RWPE2 (cell line): ENCODE measurements around the gene ALDH18A1.

Experiments
- ATAC-seq: fragments of 200-7000 bp; cut with Tn5 transposase; 3 replicates; pipeline ENCODE4 v1.9.1; 2021; ENCODE audit warnings: low read depth
- DNase-seq: peaks from one replicate; pipeline ENCODE4 v3.0.0-alpha.2; 2020; ENCODE audit warnings: low spot score
- H3K27ac ChIP-seq: fragments of 450-650 bp; 2 replicates; pipeline ENCODE4 v1.5.1; 2017; ENCODE audit warnings: mild to moderate bottlenecking; ENCODE audit not compliant: poor library complexity, severe bottlenecking
- H3K27me3 ChIP-seq: fragments of 250-450 bp; sonication (Bioruptor Pico); 2 replicates; pipeline ENCODE4 v1.5.1; 2021; ENCODE audit warnings: mild to moderate bottlenecking, moderate library complexity; ENCODE audit not compliant: insufficient read depth, poor library complexity, severe bottlenecking
- H3K36me3 ChIP-seq: fragments of 250-450 bp; sonication (Bioruptor Pico); 2 replicates; pipeline ENCODE4 v1.5.1; 2020; ENCODE audit warnings: low read depth, mild to moderate bottlenecking, moderate library complexity
- H3K4me1 ChIP-seq: fragments of 250-450 bp; sonication (Bioruptor Pico); 2 replicates; pipeline ENCODE4 v1.5.1; 2021; ENCODE audit warnings: mild to moderate bottlenecking, moderate library complexity; ENCODE audit not compliant: insufficient read depth, poor library complexity, severe bottlenecking
- H3K4me3 ChIP-seq: fragments of 250-450 bp; sonication (Bioruptor Pico); 2 replicates; pipeline ENCODE4 v1.5.1; 2021; ENCODE audit warnings: mild to moderate bottlenecking, moderate library complexity; ENCODE audit not compliant: severe bottlenecking
- H3K9me3 ChIP-seq: fragments of 250-450 bp; sonication (Bioruptor Pico); 2 replicates; pipeline ENCODE4 v1.5.1; 2021; ENCODE audit warnings: mild to moderate bottlenecking, moderate library complexity; ENCODE audit not compliant: severe bottlenecking
- TF ChIP-seq, protein P1 (sequence below): fragments of 450-650 bp; IDR thresholded peaks from one replicate; pipeline ENCODE4 v1.5.1; 2017; ENCODE audit warnings: mild to moderate bottlenecking, moderate library complexity; ENCODE audit not compliant: poor library complexity, severe bottlenecking

Gene ALDH18A1

DNA sequence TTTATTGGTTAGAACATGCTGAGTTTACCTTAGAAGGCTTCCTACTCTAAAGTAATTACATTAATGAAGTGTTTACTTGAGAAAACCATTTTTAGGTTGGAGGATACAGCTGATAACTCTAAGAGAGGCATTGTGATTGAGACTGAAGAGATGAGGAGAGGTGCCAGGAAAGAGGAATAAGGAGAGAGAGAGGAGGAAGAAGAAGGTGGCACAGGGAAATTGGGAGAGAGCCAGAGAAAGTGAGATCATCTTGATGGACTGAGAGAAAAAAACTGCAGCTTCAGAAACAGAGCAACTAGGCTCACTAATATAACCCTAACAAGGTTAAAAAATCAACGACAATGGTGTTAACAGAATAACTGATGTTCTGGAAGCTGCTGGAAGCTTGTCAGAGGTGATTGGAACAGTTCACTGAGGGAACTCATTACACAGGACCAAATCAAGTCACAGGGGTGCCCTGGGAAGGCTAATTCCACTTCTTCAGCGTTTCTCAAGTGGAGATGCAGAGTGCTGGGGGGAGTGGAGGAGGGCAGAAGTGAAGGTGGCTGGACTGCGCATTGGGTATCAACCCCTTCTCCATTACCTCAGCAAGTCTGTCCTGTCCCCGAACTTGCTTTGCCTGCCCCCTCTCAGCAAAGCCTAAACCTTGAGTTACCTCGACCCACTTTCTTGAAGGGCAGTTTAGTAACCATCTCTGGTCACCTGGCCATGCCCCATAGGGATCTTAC lies 88.4 kb downstream of the ALDH18A1 start:
- DNase-seq: no peak
- H3K36me3 ChIP-seq: no peaks in the 10 kb centered on the region
- no peak overlapping the region for H3K4me3 ChIP-seq
- H3K27me3 ChIP-seq: no peaks in the 10 kb centered on the region
- H3K4me1 ChIP-seq: no peaks in the 10 kb centered on the region
- H3K27ac ChIP-seq: no peak overlapping the region
- TF ChIP-seq, protein P1, sequence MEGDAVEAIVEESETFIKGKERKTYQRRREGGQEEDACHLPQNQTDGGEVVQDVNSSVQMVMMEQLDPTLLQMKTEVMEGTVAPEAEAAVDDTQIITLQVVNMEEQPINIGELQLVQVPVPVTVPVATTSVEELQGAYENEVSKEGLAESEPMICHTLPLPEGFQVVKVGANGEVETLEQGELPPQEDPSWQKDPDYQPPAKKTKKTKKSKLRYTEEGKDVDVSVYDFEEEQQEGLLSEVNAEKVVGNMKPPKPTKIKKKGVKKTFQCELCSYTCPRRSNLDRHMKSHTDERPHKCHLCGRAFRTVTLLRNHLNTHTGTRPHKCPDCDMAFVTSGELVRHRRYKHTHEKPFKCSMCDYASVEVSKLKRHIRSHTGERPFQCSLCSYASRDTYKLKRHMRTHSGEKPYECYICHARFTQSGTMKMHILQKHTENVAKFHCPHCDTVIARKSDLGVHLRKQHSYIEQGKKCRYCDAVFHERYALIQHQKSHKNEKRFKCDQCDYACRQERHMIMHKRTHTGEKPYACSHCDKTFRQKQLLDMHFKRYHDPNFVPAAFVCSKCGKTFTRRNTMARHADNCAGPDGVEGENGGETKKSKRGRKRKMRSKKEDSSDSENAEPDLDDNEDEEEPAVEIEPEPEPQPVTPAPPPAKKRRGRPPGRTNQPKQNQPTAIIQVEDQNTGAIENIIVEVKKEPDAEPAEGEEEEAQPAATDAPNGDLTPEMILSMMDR: no peak
- ATAC-seq: no peak
- no peaks in the 10 kb centered on the region for H3K9me3 ChIP-seq

DNA sequence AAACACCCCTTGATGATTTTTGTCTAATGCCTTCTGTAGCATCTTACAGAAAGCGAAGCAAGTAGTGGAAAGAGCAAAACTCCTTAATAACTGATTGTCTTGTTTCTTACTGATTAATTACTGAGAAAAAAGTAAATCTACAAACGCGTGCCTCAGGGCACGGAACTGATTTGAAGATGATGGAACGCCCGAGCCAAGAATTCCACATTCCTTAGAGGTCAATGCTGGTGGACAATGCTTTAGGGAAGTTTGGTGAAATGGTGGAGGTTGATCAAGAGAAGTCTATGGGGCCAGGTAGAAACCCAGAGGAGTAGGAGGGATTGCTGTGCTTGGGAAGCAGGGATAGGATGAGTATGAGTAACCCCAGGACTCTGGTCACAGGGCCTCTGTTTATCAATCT lies 90.4 kb downstream of the ALDH18A1 start:
- no peaks in the 10 kb centered on the region for H3K4me1 ChIP-seq
- ATAC-seq (no peak), DNase-seq (no peak)
- TF ChIP-seq, protein P1: no peak
- no peak overlapping the region for H3K4me3 ChIP-seq
- no peaks in the 10 kb centered on the region for H3K27me3 ChIP-seq
- no peaks in the 10 kb centered on the region for H3K9me3 ChIP-seq
- no peak overlapping the region for H3K27ac ChIP-seq
- H3K36me3 ChIP-seq: no peaks in the 10 kb centered on the region

DNA sequence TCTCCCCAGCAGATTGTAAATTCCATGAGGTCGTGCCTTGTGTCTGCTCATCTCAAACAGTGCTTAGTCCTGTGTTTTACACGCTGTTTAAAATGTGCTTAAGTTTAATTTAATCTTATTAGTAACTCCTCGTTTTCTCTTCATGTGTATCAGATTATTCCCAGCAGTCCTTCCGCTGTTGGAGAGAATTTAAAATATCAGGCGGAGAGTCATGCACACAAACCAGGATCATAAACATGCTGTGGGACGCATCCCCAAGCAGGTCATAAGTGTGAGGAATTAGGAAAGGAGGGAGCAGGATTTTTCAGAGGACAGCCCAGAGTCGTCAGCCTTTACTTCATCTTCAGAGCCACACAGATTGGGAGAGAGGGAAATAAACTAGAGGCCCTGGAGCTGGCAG lies 91.2 kb downstream of the ALDH18A1 start:
- TF ChIP-seq, protein P1: no peak
- DNase-seq (no peak), ATAC-seq (no peak)
- Histone ChIP-seq H3K4me1 (no peaks in the 10 kb centered on the region), H3K27ac (no peak overlapping the region), H3K36me3 (no peaks in the 10 kb centered on the region), H3K9me3 (no peaks in the 10 kb centered on the region), H3K4me3 (no peak overlapping the region), H3K27me3 (peaks cover 2% of the 10 kb centered on the region)

DNA sequence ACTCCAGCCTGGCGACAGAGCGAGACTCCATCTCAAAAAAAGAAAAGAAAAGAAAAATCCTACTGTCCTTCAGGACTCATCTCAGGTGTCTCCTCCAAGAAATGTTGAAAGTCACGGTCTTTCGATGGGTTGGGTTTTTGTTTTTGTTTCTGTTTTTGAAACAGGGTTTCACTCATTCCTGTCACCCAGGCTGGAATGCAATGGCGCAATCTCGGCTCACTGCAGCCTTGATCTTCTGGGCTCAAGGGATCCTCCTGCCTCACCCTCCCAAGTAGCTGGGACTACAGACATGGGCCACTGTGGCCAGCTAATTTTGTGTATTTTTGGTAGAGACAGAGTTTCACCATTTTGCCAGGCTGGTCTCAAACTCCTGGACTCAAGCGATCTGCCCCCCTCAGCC lies 92.2 kb downstream of the ALDH18A1 start:
- no peaks in the 10 kb centered on the region for H3K9me3 ChIP-seq
- H3K4me1 ChIP-seq: no peaks in the 10 kb centered on the region
- peaks cover 9% of the 10 kb centered on the region for H3K27me3 ChIP-seq
- no peaks in the 10 kb centered on the region for H3K36me3 ChIP-seq
- H3K4me3 ChIP-seq: no peak overlapping the region
- ATAC-seq (no peak), DNase-seq (no peak)
- H3K27ac ChIP-seq: no peak overlapping the region
- TF ChIP-seq, protein P1: no peak

DNA sequence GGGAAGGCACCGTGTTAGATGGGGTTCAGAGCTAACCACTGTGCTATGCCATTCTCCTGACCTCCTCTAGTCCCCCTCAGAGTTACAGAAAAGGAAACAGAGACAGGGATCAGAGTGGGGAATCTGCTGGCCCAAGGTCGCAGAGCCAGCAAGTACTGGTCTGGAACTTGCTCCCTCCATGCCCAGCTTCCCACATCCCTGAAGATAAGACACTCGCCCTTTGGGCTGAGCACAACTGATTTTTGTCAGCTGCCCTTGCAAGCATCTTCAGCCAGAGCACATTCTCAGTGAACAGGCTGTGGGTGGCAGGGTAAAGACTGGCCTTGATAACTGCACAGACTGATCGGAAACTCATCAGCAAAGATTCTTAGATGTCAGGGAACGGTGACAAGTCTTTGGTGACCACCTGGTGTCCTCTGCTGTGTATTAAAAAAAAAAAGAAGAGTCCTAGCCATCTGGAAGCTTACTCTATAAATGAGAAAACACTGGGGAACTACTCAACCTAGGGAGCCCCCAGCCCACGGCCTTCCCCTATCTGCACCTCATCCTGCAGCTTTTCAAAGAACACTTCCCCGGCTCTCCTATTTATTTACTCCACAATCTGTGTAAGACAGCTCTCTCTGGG lies 94.1 kb downstream of the ALDH18A1 start:
- DNase-seq (no peak), ATAC-seq (no peak)
- Histone ChIP-seq H3K9me3 (no peaks in the 10 kb centered on the region), H3K27ac (no peak overlapping the region), H3K4me1 (no peaks in the 10 kb centered on the region), H3K36me3 (no peaks in the 10 kb centered on the region), H3K27me3 (peaks cover 9% of the 10 kb centered on the region), H3K4me3 (no peak overlapping the region)
- TF ChIP-seq, protein P1: no peak
